ENCODE data around the gene STK16.

DNA sequence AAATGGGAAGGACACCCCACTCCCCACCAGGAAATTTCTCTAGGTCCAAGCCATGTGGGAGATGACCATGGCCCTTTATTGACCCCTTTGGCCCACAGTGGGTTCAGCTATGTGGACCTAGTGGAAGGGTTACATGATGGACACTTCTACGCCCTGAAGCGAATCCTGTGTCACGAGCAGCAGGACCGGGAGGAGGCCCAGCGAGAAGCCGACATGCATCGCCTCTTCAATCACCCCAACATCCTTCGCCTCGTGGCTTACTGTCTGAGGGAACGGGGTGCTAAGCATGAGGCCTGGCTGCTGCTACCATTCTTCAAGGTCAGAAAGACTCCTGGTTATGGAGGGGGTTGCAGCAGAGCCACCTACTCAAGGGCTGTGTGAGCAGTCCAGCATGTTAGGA lies 1.3 kb downstream of the STK16 start:
- TF ChIP-seq CEBPB (IDR thresholded peaks at IDR 0.05; ENCODE audit: low read depth, low read length) (no peak), POLR2A (IDR thresholded peaks at IDR 0.05; ENCODE audit: low read depth, low read length) (no peak), SMC3 (IDR thresholded peaks at IDR 0.05; ENCODE audit: low read depth, low read length) (no peak), MAZ (IDR thresholded peaks at IDR 0.05; ENCODE audit: borderline replicate concordance, low read depth, low read length) (no peak), RFX5 (IDR thresholded peaks at IDR 0.05; ENCODE audit: low read depth, low read length) (no peak), MXI1 (IDR thresholded peaks at IDR 0.05; ENCODE audit: borderline replicate concordance, low read depth, low read length) (no peak), NFE2L2 (IDR thresholded peaks at IDR 0.05; ENCODE audit: low read depth, low read length) (no peak), MAFK (IDR thresholded peaks at IDR 0.05; ENCODE audit: low read depth, low read length) (no peak)
- TF ChIP-seq, protein P1, sequence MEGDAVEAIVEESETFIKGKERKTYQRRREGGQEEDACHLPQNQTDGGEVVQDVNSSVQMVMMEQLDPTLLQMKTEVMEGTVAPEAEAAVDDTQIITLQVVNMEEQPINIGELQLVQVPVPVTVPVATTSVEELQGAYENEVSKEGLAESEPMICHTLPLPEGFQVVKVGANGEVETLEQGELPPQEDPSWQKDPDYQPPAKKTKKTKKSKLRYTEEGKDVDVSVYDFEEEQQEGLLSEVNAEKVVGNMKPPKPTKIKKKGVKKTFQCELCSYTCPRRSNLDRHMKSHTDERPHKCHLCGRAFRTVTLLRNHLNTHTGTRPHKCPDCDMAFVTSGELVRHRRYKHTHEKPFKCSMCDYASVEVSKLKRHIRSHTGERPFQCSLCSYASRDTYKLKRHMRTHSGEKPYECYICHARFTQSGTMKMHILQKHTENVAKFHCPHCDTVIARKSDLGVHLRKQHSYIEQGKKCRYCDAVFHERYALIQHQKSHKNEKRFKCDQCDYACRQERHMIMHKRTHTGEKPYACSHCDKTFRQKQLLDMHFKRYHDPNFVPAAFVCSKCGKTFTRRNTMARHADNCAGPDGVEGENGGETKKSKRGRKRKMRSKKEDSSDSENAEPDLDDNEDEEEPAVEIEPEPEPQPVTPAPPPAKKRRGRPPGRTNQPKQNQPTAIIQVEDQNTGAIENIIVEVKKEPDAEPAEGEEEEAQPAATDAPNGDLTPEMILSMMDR (conservative IDR thresholded peaks at IDR 0.05; ENCODE audit: low read depth, low read length) = no peak
- TF ChIP-seq, protein P2, sequence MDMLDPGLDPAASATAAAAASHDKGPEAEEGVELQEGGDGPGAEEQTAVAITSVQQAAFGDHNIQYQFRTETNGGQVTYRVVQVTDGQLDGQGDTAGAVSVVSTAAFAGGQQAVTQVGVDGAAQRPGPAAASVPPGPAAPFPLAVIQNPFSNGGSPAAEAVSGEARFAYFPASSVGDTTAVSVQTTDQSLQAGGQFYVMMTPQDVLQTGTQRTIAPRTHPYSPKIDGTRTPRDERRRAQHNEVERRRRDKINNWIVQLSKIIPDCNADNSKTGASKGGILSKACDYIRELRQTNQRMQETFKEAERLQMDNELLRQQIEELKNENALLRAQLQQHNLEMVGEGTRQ (IDR thresholded peaks at IDR 0.05; ENCODE audit: low read depth, low read length) = no peak

All from IMR-90 (cell line).